CD4-positive, alpha-beta T cell treated with Interferon alpha-2 for 1 hour (primary cell): ENCODE results near the gene BDKRB1.

Experiments
- DNase-seq, 2 donors: peaks; one replicate each; pipeline ENCODE4 v3.0.0-alpha.2; 2020 to 2022

BDKRB1 gene

DNA sequence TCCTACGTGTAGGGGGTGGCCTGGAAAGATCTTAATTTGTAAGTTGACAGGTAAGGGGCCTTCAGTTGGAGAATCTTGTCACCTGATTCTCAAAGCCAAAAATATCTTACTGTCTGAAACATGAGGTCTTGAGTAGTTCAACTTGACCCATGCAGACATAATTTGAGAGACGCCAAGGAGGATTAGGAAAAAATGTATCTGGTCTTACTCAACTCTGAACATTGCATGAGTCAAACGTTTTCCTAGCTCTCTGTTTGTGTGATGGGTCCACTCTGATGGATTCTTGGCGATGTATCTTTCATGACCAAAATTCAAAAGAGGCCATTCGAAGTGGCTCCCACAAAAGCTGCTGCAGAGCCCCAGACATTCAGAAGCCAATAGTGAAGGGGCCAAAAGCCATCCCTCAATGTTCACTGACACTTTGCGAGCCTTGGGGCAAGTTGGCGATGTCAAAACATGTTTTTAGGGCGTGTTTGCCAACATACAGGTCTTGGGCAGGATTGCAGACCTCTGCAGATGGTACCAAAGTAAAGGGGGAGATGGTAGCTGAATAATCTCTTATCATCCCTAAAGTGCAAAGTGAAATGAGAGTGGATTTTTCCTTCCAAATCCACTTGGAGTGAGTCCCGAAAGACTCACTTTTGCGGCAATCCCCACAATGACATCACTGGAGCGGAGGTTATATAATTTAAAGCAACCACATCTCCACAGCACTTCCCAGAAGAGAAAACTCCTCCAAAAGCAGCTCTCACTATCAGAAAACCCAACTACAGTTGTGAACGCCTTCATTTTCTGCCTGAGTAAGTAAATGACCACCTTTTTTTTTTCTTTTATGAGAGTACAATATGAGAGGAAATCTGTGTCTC, at the start of gene BDKRB1:
Gene BDKRB1 (plus strand): TSS at position 710 of the 866 bp plus-strand sequence. CDS start 7,473 bp downstream, outside the sequence.
- DNase-seq = no peak

DNA sequence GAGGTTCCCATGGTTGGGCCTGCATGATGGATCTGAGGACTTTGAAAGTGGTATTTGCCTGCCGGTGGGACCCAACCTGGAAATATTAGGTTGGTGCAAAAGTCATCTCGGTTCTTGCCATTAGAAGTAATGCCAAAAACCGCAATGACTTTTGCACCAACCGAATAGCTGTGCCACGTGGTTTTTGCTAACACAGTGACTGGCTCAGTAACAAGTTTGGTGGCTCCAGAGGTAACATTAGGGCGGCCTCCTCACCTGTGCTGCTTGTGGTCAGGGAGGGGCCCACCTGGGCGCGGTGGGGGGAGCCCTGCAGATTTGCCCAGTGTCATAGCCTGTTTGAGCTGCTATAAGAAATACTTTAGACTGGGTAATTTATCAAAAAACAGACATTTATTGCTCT, 49.5 kb upstream of the BDKRB1 start:
- DNase-seq = no peak

DNA sequence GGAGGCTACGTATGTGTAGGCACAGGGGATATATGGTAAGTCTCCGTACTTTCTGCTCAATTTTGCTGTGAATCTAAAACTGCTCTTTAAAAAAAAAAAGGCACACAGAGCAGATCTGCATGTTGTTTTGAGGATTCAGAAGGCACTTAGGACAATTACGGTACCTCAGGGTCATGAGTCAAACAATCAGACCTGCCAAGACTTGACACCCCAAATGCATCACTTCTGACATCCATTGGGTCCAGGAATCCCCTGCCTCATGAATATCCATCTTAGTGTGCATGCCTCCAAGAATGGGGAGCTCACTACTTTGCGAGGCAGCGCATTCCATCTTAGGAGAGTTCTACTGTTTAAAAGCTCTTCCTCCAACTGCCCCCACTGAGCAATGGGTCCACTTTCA, 48.3 kb upstream of the BDKRB1 start:
- DNase-seq = no peak

DNA sequence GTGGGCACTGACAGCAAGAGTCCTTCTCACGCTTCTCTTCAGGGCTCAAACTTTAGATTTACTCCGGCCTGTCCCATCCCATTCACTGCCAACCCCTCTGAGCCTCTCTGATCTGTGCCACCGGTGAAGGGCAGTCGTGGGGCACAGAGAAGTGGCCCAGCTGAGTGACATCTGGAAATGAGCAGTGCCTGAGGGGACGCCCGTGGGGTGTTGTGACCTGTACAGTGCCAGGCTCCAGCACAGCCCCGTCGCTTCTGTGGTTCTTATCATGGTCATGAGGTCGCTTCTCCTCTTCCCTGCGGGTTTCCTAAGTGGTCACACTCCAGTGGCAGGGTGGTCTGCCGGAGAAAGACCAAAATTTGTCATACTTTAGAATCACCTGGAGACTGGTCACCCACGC, 47.3 kb upstream of the BDKRB1 start:
- no peak for DNase-seq

DNA sequence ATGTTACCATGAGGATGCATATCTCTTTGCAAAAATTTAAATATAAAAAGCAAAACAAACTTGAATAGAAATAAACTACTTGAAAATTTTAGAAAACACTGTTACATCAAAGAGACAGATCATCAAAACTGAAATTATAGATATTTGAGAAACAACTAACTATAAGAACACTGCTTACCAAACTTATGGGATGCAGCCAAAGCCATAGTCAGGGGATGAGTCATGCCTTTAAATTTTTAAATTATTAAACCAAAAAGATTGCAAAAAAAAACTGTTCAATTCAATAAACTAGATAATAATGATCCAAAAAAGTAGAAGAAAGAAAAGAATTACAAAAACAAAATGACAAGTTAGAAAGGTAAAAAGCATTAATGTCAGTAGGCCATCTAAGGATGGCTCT, 43.9 kb upstream of the BDKRB1 start:
- DNase-seq = no peak

GRCh38 chr14:96212896-96213295, 43.1 kb upstream of the BDKRB1 start:
- DNase-seq = no peak

DNA sequence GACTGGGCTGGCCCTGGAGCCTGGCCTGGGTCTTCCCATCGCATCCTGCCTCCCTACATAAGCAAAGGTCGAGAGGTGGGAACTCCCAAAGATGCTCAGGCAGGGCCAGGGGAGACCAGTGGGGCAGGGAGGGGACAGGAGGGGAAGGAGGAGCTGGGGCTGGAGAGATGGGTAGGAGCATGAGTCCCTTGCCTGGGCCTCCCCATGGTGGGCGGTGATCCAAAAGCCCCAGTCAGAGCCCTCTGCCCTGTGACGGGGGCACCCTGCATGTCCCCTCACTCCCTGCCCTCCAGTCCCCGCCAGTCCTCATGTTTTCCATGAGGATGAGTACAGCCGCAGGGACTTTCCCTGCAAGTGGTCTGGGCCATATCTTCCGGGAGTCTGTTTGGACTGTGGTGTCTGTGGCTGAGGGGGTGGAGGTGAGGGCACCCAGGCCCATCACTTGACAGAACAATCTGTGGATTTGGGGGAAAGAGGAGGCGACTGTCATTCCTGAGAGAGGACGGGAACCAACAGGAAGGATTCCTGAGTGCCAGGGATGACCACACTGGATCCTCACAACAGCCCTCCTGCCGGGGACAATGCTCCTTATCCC, 42.0 kb upstream of the BDKRB1 start:
- DNase-seq = no peak

DNA sequence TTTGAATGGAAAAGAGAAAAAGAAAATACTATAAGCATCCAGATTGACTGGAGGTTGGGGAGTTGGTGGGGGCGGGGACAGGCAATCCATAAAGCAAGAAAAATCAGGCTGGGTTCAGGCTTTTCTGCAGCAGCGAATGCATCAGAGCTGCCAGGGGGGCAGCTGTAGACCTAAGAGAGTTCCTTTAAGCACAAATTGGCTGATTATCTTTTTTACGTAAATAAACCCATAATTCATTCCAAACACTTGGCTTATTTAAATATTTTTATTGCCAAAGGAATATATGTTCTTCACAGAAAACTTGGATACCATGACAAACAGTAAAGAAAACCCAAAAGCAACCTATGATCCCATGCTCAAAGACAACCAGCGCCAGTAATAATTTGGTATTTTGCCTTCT, 41.2 kb upstream of the BDKRB1 start:
- DNase-seq = no peak

- no peak for DNase-seq
These were observed 40.4 kb upstream of the BDKRB1 start for GRCh38 chr14:96215452-96216244.

DNA sequence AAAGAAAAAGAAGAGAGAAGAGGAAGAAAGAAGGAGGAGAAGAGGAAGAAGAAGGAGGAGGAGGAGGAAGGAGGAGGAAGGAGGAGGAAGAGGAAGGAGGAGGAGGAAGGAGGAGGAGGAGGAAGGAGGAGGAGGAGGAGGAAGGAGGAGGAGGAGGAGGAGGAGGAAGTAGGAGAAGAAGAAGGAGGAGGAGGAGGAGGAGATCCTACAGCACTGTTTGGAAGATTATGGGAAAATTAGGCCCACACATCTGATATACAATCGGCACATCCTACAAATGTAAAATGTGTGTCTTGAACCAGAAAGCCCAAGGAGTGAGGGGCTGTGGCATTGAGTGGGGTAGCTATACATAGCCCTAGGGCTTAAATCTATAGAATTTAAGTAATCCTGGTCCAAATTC, 39.4 kb upstream of the BDKRB1 start:
- no peak for DNase-seq

- DNase-seq = no peak
These were observed 38.6 kb upstream of the BDKRB1 start for GRCh38 chr14:96217376-96217913.

- no peak for DNase-seq
These were observed 34.8 kb upstream of the BDKRB1 start for GRCh38 chr14:96221109-96221650.

DNA sequence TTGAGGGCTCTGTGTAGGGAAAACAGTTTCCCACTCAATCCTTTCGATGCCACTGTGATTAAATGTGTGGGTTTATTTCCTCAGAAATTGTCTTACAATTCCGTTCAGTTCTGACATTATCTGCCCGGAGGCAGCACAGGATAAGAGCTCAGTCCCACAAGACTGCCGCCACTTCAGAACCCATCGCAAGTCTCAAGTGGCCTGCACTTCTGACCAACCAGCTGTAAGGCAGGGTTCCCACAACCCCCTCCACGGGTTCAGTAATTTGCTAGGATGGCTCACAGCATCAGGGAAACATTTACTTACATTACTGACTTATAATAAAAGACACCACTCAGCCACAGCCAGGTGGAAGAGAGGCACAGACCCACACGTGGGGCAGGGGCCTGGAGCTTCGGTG, 34.2 kb upstream of the BDKRB1 start:
- DNase-seq = no peak

- no peak for DNase-seq
These were observed 31.4 kb upstream of the BDKRB1 start for GRCh38 chr14:96224480-96225096.

- no peak for DNase-seq
These were observed 30.8 kb upstream of the BDKRB1 start for GRCh38 chr14:96225213-96225612.

DNA sequence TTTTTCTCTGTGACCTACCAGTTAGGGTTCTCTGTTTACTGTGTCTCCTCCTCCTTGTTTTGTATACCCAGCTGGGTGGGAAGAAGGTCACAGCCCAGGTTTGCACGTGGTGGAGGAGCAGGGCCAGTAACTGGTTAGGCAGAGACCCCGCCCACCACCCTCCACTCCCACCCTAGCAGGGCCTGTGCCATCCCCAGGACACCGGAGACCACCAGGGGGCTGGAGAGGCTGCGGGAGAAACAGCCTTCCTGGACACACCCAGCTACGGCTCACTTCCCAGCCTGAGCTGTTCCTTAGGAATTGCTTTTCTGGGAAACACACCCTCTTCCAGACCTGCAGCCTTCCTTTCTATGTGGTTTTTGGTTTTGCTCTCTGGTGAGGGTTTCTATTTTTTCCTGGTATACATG, 30.3 kb upstream of the BDKRB1 start:
- no peak for DNase-seq

- DNase-seq = no peak
These were observed 28.6 kb upstream of the BDKRB1 start for GRCh38 chr14:96227428-96227827.

GRCh38 chr14:96229315-96229714, 26.7 kb upstream of the BDKRB1 start:
- no peak for DNase-seq

DNA sequence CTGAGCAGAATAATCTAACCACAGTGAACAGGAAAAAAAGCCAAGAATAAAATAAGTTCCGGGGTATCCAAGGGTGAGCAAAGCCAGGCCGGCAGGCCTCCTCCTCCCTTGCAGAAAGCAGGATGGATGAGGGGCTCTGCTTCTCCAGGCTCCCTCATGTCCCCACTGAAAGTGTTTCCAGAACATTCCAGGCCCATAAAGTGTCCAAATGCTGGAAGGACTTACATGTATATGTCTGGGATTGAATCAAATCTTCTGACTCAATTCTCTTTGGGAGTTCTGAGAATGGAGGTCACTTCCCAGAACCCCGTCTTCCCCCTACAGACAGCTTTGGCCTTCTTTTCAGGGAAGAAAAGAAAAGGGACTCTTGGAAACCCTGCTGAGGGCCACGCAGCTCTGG, 25.0 kb upstream of the BDKRB1 start:
- no peak for DNase-seq

- DNase-seq = no peak
These were observed 24.4 kb upstream of the BDKRB1 start for GRCh38 chr14:96231526-96232130.

DNA sequence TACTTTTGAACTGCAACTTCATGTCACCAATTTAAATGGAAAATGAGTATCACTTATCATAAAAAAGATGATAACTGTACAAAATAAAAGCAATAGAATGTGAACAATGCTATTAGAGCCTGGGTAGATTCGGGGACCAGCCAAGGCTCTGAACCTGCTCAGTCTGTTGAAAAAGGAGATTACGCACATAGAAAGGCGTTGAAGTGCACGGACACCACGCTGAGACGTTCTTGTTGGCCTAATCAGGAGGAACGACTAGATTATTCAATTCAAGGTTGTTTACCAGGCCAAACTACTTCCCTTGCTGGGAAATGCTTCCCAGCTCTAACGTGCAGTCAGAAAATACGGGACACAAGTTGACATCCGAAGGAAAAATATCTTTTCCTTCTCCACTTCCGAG, 23.5 kb upstream of the BDKRB1 start:
- no peak for DNase-seq

DNA sequence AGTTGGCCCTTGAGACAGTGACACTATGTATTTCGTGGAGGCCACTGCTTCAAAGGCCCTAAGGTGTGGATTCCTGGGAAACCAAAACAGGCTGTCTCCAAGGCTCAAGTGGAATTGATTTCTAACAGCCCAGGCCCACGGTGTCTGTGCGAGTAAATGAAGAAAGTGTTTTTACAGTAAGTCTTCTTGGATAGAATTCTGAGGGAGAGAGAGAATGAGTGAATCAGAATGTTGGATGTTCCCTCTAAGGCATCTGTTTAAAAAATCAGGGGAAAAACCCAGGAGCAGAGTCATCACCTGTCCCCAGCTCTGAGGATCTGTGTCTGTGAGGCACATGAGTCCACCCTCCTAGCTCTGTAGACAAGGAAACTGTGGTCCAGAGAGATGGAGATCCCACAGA, 22.3 kb upstream of the BDKRB1 start:
- no peak for DNase-seq
